GM18951 (cell line): ENCODE results near the gene FERMT2.

Source experiments
- POLR2A ChIP-seq: IDR thresholded peaks from 4 replicates; pipeline ENCODE4 v1.6.1; 2011; ENCODE audit warnings: mild to moderate bottlenecking; ENCODE audit not compliant: insufficient read length, insufficient read depth; ENCODE audit errors: extremely low read depth
- in situ Hi-C: fragments of 300-500 bp; cut with MboI; formaldehyde crosslinking; loops from one replicate; pipeline ENCODE4 v1.12.0; 2022; ENCODE audit warnings: low sequenced_read_pairs, mixed read lengths, inconsistent platforms; ENCODE audit not compliant: unreplicated experiment

The FERMT2 gene

GRCh38 chr14:52860910-52861309 lies 89.9 kb downstream of the FERMT2 start:
- in situ Hi-C loops, result no loop called here
- TF ChIP-seq POLR2A, result no peak

- in situ Hi-C loops, result no loop called here
- TF ChIP-seq POLR2A, result no peak
Measured at GRCh38 chr14:52860209-52860608, 90.6 kb downstream of the FERMT2 start.

- TF ChIP-seq POLR2A, result no peak
- in situ Hi-C loops, result no loop called here
Measured at GRCh38 chr14:52856139-52856538, 94.7 kb downstream of the FERMT2 start.

GRCh38 chr14:52853522-52853854 lies 97.4 kb downstream of the FERMT2 start:
- TF ChIP-seq POLR2A, result no peak

GRCh38 chr14:52852810-52853521 lies 97.9 kb downstream of the FERMT2 start:
- in situ Hi-C loops, result no loop called here

More at GRCh38 chr14:52853522-52853854, 97.4 kb downstream of the FERMT2 start:
- in situ Hi-C loops, result no loop called here

GRCh38 chr14:52850451-52850909 lies 100.4 kb downstream of the FERMT2 start:
- no peak for TF ChIP-seq POLR2A
- in situ Hi-C loops, result no loop called here

More at GRCh38 chr14:52852810-52853521, 97.9 kb downstream of the FERMT2 start:
- TF ChIP-seq POLR2A, result no peak

- in situ Hi-C loops, result loop anchor here (25.0 kb wide), 1 partner anchor 464 kb away; no protein-coding TSS in a partner anchor
- no peak for TF ChIP-seq POLR2A
Measured at GRCh38 chr14:52848626-52849025, 102.2 kb downstream of the FERMT2 start.

- TF ChIP-seq POLR2A, result no peak
- in situ Hi-C loops, result loop anchor here (25.0 kb wide), 1 partner anchor 466 kb away; no protein-coding TSS in a partner anchor
Measured at GRCh38 chr14:52846591-52846990, 104.3 kb downstream of the FERMT2 start.

GRCh38 chr14:52845081-52845480 lies 105.8 kb downstream of the FERMT2 start:
- in situ Hi-C loops, result loop anchor here (25.0 kb wide), 1 partner anchor 467 kb away; no protein-coding TSS in a partner anchor

GRCh38 chr14:52844262-52845060 lies 106.4 kb downstream of the FERMT2 start:
- in situ Hi-C loops, result loop anchor here (25.0 kb wide), 1 partner anchor 468 kb away; no protein-coding TSS in a partner anchor
- TF ChIP-seq POLR2A, result no peak

More at GRCh38 chr14:52845081-52845480, 105.8 kb downstream of the FERMT2 start:
- no peak for TF ChIP-seq POLR2A

GRCh38 chr14:52840877-52841276 lies 110.0 kb downstream of the FERMT2 start:
- no peak for TF ChIP-seq POLR2A
- in situ Hi-C loops, result loop anchor here (25.0 kb wide), 1 partner anchor 471 kb away; no protein-coding TSS in a partner anchor

- no peak for TF ChIP-seq POLR2A
- in situ Hi-C loops, result loop anchor here (25.0 kb wide), 1 partner anchor 475 kb away; no protein-coding TSS in a partner anchor
Measured at GRCh38 chr14:52837451-52837850, 113.4 kb downstream of the FERMT2 start.

- no peak for TF ChIP-seq POLR2A
- in situ Hi-C loops, result loop anchor here (25.0 kb wide), 1 partner anchor 476 kb away; no protein-coding TSS in a partner anchor
Measured at GRCh38 chr14:52836063-52836462, 114.8 kb downstream of the FERMT2 start.
